ENCODE results near the gene ARPC1B. TPM values are rescaled to one million over a fixed set of nuclear protein-coding genes. Genes with fewer than 3 reads are reported as not detected.

Gene ARPC1B
- total and polyA plus RNA-seq, 9 of the 15 experiments (the other 6 are each of a cell fraction or from before 2014, with no cell fraction given): 6.7 to 357 (median 211) TPM

DNA sequence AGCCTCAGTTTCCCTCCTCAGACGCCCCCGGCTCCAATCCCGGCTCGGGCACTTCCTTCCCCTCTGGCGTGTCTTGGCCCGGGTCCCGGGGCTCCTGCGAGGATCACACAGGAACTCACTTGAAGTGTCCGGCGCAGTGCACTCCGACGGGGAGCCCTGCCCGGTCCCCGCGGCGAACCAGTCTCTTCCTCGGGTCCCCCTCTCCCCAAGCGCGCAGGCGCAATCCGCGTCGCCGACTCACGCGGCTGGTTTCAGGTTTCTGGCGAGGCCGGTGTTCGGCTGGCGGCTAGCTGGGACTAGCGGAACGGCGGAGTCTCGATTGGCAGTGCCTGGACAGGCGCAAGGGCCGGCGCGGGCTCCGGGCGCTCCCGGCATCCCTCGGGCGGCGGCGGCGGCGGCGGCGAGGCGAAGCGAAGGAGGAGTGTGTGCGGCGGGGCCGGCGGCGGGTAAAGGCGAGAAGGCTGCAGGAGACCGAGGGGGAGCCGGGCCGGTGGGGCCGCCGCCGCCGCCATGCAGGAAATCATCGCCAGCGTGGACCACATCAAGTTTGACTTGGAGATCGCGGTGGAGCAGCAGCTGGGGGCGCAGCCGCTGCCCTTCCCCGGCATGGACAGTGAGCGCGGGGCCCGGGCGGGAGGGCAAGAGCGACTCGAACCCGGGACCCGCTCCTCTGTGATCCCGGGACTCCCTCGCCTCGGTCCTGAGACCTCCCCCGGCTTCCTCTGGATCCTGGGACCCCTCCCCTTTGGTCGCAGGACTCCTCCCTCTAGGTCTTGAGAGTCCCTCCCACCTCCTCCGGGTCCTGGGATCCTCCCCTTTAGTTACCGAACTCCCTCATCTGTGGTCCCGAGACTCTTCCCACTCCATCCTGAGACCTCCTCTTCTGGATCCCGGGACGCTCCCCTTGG is 64.3 kb downstream of the ARPC1B start, which contains the start of the genes CPSF4 and PTCD1 (continued):
- TF ChIP-seq, protein P1, sequence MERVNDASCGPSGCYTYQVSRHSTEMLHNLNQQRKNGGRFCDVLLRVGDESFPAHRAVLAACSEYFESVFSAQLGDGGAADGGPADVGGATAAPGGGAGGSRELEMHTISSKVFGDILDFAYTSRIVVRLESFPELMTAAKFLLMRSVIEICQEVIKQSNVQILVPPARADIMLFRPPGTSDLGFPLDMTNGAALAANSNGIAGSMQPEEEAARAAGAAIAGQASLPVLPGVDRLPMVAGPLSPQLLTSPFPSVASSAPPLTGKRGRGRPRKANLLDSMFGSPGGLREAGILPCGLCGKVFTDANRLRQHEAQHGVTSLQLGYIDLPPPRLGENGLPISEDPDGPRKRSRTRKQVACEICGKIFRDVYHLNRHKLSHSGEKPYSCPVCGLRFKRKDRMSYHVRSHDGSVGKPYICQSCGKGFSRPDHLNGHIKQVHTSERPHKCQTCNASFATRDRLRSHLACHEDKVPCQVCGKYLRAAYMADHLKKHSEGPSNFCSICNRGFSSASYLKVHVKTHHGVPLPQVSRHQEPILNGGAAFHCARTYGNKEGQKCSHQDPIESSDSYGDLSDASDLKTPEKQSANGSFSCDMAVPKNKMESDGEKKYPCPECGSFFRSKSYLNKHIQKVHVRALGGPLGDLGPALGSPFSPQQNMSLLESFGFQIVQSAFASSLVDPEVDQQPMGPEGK (CRISPR knock-in tag; IDR thresholded peaks at IDR 0.05; ENCODE audit: borderline replicate concordance): no peak
- TF ChIP-seq, protein P2, sequence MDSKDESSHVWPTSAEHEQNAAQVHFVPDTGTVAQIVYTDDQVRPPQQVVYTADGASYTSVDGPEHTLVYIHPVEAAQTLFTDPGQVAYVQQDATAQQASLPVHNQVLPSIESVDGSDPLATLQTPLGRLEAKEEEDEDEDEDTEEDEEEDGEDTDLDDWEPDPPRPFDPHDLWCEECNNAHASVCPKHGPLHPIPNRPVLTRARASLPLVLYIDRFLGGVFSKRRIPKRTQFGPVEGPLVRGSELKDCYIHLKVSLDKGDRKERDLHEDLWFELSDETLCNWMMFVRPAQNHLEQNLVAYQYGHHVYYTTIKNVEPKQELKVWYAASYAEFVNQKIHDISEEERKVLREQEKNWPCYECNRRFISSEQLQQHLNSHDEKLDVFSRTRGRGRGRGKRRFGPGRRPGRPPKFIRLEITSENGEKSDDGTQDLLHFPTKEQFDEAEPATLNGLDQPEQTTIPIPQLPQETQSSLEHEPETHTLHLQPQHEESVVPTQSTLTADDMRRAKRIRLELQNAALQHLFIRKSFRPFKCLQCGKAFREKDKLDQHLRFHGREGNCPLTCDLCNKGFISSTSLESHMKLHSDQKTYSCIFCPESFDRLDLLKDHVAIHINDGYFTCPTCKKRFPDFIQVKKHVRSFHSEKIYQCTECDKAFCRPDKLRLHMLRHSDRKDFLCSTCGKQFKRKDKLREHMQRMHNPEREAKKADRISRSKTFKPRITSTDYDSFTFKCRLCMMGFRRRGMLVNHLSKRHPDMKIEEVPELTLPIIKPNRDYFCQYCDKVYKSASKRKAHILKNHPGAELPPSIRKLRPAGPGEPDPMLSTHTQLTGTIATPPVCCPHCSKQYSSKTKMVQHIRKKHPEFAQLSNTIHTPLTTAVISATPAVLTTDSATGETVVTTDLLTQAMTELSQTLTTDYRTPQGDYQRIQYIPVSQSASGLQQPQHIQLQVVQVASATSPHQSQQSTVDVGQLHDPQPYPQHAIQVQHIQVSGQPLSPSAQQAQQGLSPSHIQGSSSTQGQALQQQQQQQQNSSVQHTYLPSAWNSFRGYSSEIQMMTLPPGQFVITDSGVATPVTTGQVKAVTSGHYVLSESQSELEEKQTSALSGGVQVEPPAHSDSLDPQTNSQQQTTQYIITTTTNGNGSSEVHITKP (IDR thresholded peaks at IDR 0.05; ENCODE audit: partially characterized antibody): peak; percentile 67
- TF ChIP-seq CBX2 (IDR thresholded peaks at IDR 0.05; ENCODE audit: insufficient read depth, low read length, poor library complexity, severe bottlenecking) (no peak), HMGN3 (IDR thresholded peaks at IDR 0.05; ENCODE audit: borderline replicate concordance, extremely low read depth, insufficient read length, low read depth, low read length) (peak; percentile 90), ZNF79 (CRISPR knock-in tag; IDR thresholded peaks at IDR 0.05; ENCODE audit: low read depth) (no peak), SIN3A (IDR thresholded peaks at IDR 0.05; ENCODE audit: borderline replicate concordance in 2 of 2, control insufficient read depth in 1 of 2, low read depth in 2 of 2, low read length in 2 of 2) (peak; percentile 85 to 93; a peak in 2 of 4 replicates)
- TF ChIP-seq, protein P3, sequence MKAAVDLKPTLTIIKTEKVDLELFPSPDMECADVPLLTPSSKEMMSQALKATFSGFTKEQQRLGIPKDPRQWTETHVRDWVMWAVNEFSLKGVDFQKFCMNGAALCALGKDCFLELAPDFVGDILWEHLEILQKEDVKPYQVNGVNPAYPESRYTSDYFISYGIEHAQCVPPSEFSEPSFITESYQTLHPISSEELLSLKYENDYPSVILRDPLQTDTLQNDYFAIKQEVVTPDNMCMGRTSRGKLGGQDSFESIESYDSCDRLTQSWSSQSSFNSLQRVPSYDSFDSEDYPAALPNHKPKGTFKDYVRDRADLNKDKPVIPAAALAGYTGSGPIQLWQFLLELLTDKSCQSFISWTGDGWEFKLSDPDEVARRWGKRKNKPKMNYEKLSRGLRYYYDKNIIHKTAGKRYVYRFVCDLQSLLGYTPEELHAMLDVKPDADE (conservative IDR thresholded peaks at IDR 0.05; ENCODE audit: control insufficient read depth, low read depth, low read length): peak; percentile 93
- TF ChIP-seq, protein P4, sequence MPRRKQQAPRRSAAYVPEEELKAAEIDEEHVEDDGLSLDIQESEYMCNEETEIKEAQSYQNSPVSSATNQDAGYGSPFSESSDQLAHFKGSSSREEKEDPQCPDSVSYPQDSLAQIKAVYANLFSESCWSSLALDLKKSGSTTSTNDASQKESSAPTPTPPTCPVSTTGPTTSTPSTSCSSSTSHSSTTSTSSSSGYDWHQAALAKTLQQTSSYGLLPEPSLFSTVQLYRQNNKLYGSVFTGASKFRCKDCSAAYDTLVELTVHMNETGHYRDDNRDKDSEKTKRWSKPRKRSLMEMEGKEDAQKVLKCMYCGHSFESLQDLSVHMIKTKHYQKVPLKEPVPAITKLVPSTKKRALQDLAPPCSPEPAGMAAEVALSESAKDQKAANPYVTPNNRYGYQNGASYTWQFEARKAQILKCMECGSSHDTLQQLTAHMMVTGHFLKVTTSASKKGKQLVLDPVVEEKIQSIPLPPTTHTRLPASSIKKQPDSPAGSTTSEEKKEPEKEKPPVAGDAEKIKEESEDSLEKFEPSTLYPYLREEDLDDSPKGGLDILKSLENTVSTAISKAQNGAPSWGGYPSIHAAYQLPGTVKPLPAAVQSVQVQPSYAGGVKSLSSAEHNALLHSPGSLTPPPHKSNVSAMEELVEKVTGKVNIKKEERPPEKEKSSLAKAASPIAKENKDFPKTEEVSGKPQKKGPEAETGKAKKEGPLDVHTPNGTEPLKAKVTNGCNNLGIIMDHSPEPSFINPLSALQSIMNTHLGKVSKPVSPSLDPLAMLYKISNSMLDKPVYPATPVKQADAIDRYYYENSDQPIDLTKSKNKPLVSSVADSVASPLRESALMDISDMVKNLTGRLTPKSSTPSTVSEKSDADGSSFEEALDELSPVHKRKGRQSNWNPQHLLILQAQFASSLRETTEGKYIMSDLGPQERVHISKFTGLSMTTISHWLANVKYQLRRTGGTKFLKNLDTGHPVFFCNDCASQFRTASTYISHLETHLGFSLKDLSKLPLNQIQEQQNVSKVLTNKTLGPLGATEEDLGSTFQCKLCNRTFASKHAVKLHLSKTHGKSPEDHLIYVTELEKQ (CRISPR knock-in tag; IDR thresholded peaks at IDR 0.05): no peak
- TF ChIP-seq, protein P5, sequence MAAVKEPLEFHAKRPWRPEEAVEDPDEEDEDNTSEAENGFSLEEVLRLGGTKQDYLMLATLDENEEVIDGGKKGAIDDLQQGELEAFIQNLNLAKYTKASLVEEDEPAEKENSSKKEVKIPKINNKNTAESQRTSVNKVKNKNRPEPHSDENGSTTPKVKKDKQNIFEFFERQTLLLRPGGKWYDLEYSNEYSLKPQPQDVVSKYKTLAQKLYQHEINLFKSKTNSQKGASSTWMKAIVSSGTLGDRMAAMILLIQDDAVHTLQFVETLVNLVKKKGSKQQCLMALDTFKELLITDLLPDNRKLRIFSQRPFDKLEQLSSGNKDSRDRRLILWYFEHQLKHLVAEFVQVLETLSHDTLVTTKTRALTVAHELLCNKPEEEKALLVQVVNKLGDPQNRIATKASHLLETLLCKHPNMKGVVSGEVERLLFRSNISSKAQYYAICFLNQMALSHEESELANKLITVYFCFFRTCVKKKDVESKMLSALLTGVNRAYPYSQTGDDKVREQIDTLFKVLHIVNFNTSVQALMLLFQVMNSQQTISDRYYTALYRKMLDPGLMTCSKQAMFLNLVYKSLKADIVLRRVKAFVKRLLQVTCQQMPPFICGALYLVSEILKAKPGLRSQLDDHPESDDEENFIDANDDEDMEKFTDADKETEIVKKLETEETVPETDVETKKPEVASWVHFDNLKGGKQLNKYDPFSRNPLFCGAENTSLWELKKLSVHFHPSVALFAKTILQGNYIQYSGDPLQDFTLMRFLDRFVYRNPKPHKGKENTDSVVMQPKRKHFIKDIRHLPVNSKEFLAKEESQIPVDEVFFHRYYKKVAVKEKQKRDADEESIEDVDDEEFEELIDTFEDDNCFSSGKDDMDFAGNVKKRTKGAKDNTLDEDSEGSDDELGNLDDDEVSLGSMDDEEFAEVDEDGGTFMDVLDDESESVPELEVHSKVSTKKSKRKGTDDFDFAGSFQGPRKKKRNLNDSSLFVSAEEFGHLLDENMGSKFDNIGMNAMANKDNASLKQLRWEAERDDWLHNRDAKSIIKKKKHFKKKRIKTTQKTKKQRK (IDR thresholded peaks at IDR 0.05; ENCODE audit: borderline replicate concordance, low read depth, low read length): no peak

All from K562 (cell line).